Psoas muscle (tissue), 8 donors: ENCODE data around the gene ZNF618. TPM values are rescaled to one million over a fixed set of nuclear protein-coding genes. Genes with fewer than 3 reads are reported as not detected.
"Not testable (repeated sequence)": the region's sequence is repeated elsewhere in the genome, so short reads cannot be mapped to it uniquely, and the experiment has no call there.

Experiments
- ATAC-seq, 4 donors: fragments of 200-7000 bp; cut with Tn5 transposase; one replicate each; pipeline ENCODE4 v1.9.1; 2020; ENCODE audit warnings: moderate library complexity in 3 of 4, mild to moderate bottlenecking in 2 of 4
- DNase-seq, 2 donors: peaks; one replicate each; pipeline ENCODE4 v3.0.0-alpha.2; 2020
- H3K27ac ChIP-seq: fragments of 200-600 bp; one replicate; pipeline ENCODE4 v1.8.0; 2022
- H3K27me3 ChIP-seq, 3 donors: fragments of 200-600 bp in 1 of 3; one replicate each; pipeline versions ENCODE4 v1.6.1 to v1.8.0; 2013 to 2022; ENCODE audit warnings: low read length in 2 of 3, mild to moderate bottlenecking in 2 of 3, moderate library complexity in 1 of 3; ENCODE audit not compliant: insufficient read depth in 3 of 3
- H3K36me3 ChIP-seq, 2 donors: fragments of 200-600 bp in 1 of 2; one replicate each; pipeline versions ENCODE4 v1.6.1 to v1.8.0; 2013 to 2022; ENCODE audit warnings: low read depth in 1 of 2, mild to moderate bottlenecking in 1 of 2, moderate library complexity in 1 of 2; ENCODE audit not compliant: insufficient read depth in 1 of 2
- H3K4me1 ChIP-seq: fragments of 200-600 bp; one replicate; pipeline ENCODE4 v1.8.0; 2022
- H3K4me3 ChIP-seq: fragments of 200-600 bp; one replicate; pipeline ENCODE4 v1.8.0; 2022; ENCODE audit warnings: mild to moderate bottlenecking
- H3K9me3 ChIP-seq: fragments of 200-600 bp; one replicate; pipeline ENCODE4 v1.8.0; 2022
- CTCF ChIP-seq: fragments of 200-600 bp; IDR thresholded peaks from one replicate; pipeline ENCODE4 v1.8.0; 2022; ENCODE audit warnings: antibody characterized with exemption
- WGBS, 3 donors: extraction: QIAGEN DNeasy Blood & Tissue Kit; methylation state at CpG; one replicate each; pipeline versions ENCODE4 v1.1.6 to v1.1.7; 2013; 5-methylcytosine and 5-hydroxymethylcytosine counted together
- intact Hi-C, 2 donors: fragments of 100-400 bp; cut with DNase I; formaldehyde crosslinking; loops; one replicate each; pipeline versions ENCODE4 v1.11.0 to v1.14.2; 2022
- polyA plus RNA-seq, 3 donors: library from polyadenylated mRNA; stranded (reverse); fragments of 200-250 nt; gene quantifications; one replicate each; pipeline ENCODE4 v1.2.3, GENCODE V29; 2013
- total RNA-seq, 4 donors: library from RNA; stranded (reverse); fragmentation: NEBNext Ultra II Directional in 2 of 4; extraction: Animal tissue kit (Norgen Biotek cat#: 25700) in 2 of 4; gene quantifications; one replicate each; pipeline versions ENCODE4 v1.2.1 to v1.2.4, GENCODE V29; 2021 to 2023
- donor health status: healthy with polysubstance abuse.
- donor health status: DM: no; HTN: no; CAD: no; lungs with moderate emphysema.
- donor health status: Bipolar disorder and iron deficiency.
- donor health status: healthy.
- donor health status: DM: yes; HTN: yes; CAD: no.
- donor health status: DM: no; HTN: no; CAD: no.
- donor health status: DM: no; HTN: no; CAD: no.
- donor health status: DM: yes; HTN: yes; CAD: no.

The ZNF618 gene
- total and polyA plus RNA-seq, 7 donors = 0.31 to 2.7 (median 1.2) TPM

- ATAC-seq (no peak), DNase-seq (no peak)
- 61 to 79% (median 67%) methylated on average over 3 of the region's 3 CpGs for WGBS, 3 donors
- H3K9me3 ChIP-seq = no peaks in the 10 kb centered on the region
- intact Hi-C loops = no loop called here
- peaks cover 35% of the 10 kb centered on the region for H3K4me1 ChIP-seq
- TF ChIP-seq CTCF = no peak
- no peak overlapping the region for H3K27ac ChIP-seq
- H3K36me3 ChIP-seq = no peaks in the 10 kb centered on the region
- H3K27me3 ChIP-seq = no peaks in the 10 kb centered on the region
- no peak overlapping the region for H3K4me3 ChIP-seq
These were observed 119.9 kb downstream of the ZNF618 start for GRCh38 chr9:113995963-113996362.

- H3K4me3 ChIP-seq = no peak overlapping the region
- no peaks in the 10 kb centered on the region for H3K36me3 ChIP-seq
- 96 to 99% (median 96%) methylated on average over 6 of the region's 6 CpGs for WGBS, 3 donors
- ATAC-seq (no peak), DNase-seq (no peak)
- TF ChIP-seq CTCF = no peak
- H3K4me1 ChIP-seq = peaks cover 29% of the 10 kb centered on the region
- H3K9me3 ChIP-seq = no peaks in the 10 kb centered on the region
- intact Hi-C loops = no loop called here
- H3K27ac ChIP-seq = no peak overlapping the region
- no peaks in the 10 kb centered on the region for H3K27me3 ChIP-seq
These were observed 120.5 kb downstream of the ZNF618 start for GRCh38 chr9:113996531-113997001.

- H3K9me3 ChIP-seq, ATAC-seq, H3K4me3 ChIP-seq, H3K36me3 ChIP-seq, H3K27me3 ChIP-seq, intact Hi-C loops, H3K27ac ChIP-seq, DNase-seq: not testable (repeated sequence)
- WGBS, 3 donors = 89 to 97% (median 96%) methylated on average over 3 of the region's 3 CpGs
- peaks cover 25% of the 10 kb centered on the region for H3K4me1 ChIP-seq
These were observed 121.0 kb downstream of the ZNF618 start for GRCh38 chr9:113997064-113997463.

- intact Hi-C loops = no loop called here
- ATAC-seq (no peak), DNase-seq (no peak)
These were observed 121.5 kb downstream of the ZNF618 start for GRCh38 chr9:113997610-113998009.

GRCh38 chr9:113998114-113998513 is 122.0 kb downstream of the ZNF618 start:
- no peaks in the 10 kb centered on the region for H3K27me3 ChIP-seq
- no peak for DNase-seq
- intact Hi-C loops = no loop called here
- peaks cover 15% of the 10 kb centered on the region for H3K4me1 ChIP-seq
- H3K9me3 ChIP-seq = no peaks in the 10 kb centered on the region
- no peak overlapping the region for H3K27ac ChIP-seq
- no peak for TF ChIP-seq CTCF
- ATAC-seq = no peak
- no peak overlapping the region for H3K4me3 ChIP-seq
- 92 to 95% (median 94%) methylated on average over 11 of the region's 11 CpGs for WGBS, 3 donors
- no peaks in the 10 kb centered on the region for H3K36me3 ChIP-seq

More at GRCh38 chr9:113997610-113998009, 121.5 kb downstream of the ZNF618 start:
- no peak for TF ChIP-seq CTCF
- 95 to 96% (median 95%) methylated on average over 5 of the region's 5 CpGs for WGBS, 3 donors
- Histone ChIP-seq H3K4me1 (peaks cover 20% of the 10 kb centered on the region), H3K27me3 (no peaks in the 10 kb centered on the region), H3K36me3 (no peaks in the 10 kb centered on the region), H3K9me3 (no peaks in the 10 kb centered on the region), H3K4me3 (no peak overlapping the region), H3K27ac (no peak overlapping the region)
